Eye (tissue), 1 donor: ENCODE data around the gene MESP1.

Source experiments
- DNase-seq: peaks from one replicate; pipeline ENCODE4 v3.0.0-alpha.2; 2015

Gene MESP1

DNA sequence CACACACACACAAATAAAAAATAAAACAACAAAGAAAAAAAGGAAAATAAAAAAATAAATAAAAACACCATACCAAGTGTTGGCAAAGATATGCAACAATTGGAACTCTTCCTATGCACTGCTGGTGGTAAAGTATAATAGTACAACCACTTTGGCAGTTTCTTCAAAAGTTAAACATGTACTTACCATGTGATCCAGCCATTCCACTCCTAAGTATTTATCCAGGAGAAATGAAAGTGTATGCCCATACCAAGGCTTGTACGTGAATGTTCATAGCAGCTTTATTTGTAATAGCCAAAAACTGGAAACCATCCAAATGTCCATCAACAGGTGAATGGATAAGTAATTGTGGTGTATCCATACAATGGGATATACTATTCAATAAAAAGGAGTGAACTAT is 43.5 kb downstream of the MESP1 start:
- no peak for DNase-seq

GRCh38 chr15:89704411-89704810 is 46.6 kb downstream of the MESP1 start:
- no peak for DNase-seq
